Adrenal gland (tissue), 5 donors: Measurements from ENCODE around the gene ROBO2.

Experiments used
- POLR2A ChIP-seq, 2 donors: fragments of 450-650 bp; IDR thresholded peaks; one replicate each; pipeline ENCODE4 v1.6.1; 2017; ENCODE audit warnings: antibody characterized with exemption in 2 of 2, mild to moderate bottlenecking in 2 of 2, moderate library complexity in 1 of 2
- TF ChIP-seq, protein P1 (sequence below), 6 experiments: fragments of 450-650 bp in 4 of 6; fragments of 200-600 bp in 2 of 6; sonication (generic) in 1 of 6; IDR thresholded peaks; 1 replicate in 5 of 6; 2 replicates in 1 of 6; pipeline versions ENCODE4 v1.5.1 to v1.8.0; 2016 to 2021; ENCODE audit warnings: antibody characterized with exemption in 6 of 6, mild to moderate bottlenecking in 2 of 6, moderate library complexity in 1 of 6
- donor health status: DM: no; HTN: no; CAD: no.

DNA sequence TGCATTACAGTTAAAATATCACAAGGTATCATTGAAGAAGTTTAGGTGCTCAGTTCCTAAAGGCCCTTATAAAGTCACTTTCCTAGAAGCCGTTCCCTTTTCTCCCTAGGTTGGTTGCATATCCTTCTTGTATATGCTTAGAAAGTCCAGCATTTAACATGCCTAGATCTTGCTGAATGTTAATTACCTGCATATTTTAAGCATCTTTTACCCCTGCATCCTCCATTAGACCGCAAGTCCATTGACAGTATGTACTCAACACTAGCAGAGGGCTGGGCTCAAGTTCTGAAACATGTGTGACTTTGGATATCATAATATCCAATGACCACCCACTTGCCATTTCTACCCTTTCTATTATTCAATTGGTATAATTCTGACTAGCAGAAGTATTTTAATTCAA lies 336.6 kb downstream of the ROBO2 start:
- TF ChIP-seq, protein P1, sequence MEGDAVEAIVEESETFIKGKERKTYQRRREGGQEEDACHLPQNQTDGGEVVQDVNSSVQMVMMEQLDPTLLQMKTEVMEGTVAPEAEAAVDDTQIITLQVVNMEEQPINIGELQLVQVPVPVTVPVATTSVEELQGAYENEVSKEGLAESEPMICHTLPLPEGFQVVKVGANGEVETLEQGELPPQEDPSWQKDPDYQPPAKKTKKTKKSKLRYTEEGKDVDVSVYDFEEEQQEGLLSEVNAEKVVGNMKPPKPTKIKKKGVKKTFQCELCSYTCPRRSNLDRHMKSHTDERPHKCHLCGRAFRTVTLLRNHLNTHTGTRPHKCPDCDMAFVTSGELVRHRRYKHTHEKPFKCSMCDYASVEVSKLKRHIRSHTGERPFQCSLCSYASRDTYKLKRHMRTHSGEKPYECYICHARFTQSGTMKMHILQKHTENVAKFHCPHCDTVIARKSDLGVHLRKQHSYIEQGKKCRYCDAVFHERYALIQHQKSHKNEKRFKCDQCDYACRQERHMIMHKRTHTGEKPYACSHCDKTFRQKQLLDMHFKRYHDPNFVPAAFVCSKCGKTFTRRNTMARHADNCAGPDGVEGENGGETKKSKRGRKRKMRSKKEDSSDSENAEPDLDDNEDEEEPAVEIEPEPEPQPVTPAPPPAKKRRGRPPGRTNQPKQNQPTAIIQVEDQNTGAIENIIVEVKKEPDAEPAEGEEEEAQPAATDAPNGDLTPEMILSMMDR (IDR thresholded peaks at IDR 0.05): no peak
- TF ChIP-seq POLR2A (IDR thresholded peaks at IDR 0.05): no peak
